K562 (cell line): ENCODE data around the gene PDE11A. TPM values are rescaled to one million over a fixed set of nuclear protein-coding genes. Genes with fewer than 3 reads are reported as not detected.

Experiments
- ATF7 ChIP-seq: fragments of 450-650 bp; IDR thresholded peaks from 2 replicates; pipeline ENCODE4 v1.7.1; 2014; ENCODE audit warnings: mild to moderate bottlenecking, moderate library complexity
- BMI1 ChIP-seq: fragments of 150-350 bp; IDR thresholded peaks from 2 replicates; pipeline ENCODE4 v1.6.1; 2014; ENCODE audit warnings: low read length
- DNMT1 ChIP-seq: fragments of 450-650 bp; IDR thresholded peaks from 2 replicates; pipeline ENCODE4 v1.6.1; 2016; ENCODE audit warnings: antibody characterized with exemption, mild to moderate bottlenecking
- EP300 ChIP-seq: IDR thresholded peaks from 2 replicates; pipeline ENCODE4 v1.6.1; 2012; ENCODE audit warnings: low read length, improper control_type of control experiment
- EP400 ChIP-seq: fragments of 450-650 bp; IDR thresholded peaks from 2 replicates; pipeline ENCODE4 v1.6.1; 2017; ENCODE audit warnings: antibody characterized with exemption, mild to moderate bottlenecking, moderate library complexity
- GATAD2A ChIP-seq: fragments of 450-650 bp; IDR thresholded peaks from 2 replicates; pipeline ENCODE4 v1.6.1; 2017
- GTF2E2 ChIP-seq: fragments of 200-800 bp; sonication (Bioruptor generic); IDR thresholded peaks from 2 replicates; pipeline ENCODE4 v1.6.1; 2016; ENCODE audit warnings: missing genetic modification characterization, missing compliant biosample characterization
- L3MBTL2 ChIP-seq: fragments of 450-650 bp; IDR thresholded peaks from 2 replicates; pipeline ENCODE4 v1.6.1; 2016; ENCODE audit warnings: mild to moderate bottlenecking, moderate library complexity
- MBD2 ChIP-seq: sonication (generic); IDR thresholded peaks from 2 replicates; pipeline ENCODE4 v1.6.1; 2016; ENCODE audit warnings: low read depth, borderline replicate concordance
- MCM5 ChIP-seq: fragments of 450-650 bp; IDR thresholded peaks from 2 replicates; pipeline ENCODE4 v1.6.1; 2016; ENCODE audit warnings: low read depth
- NCOA4 ChIP-seq: fragments of 450-650 bp; IDR thresholded peaks from 2 replicates; pipeline ENCODE4 v1.6.1; 2018; ENCODE audit warnings: mild to moderate bottlenecking; ENCODE audit not compliant: partially characterized antibody
- NR2C1 ChIP-seq, 2 experiments: fragments of 450-650 bp; IDR thresholded peaks; 2 replicates each; pipeline ENCODE4 v1.6.1; 2017; ENCODE audit warnings: mild to moderate bottlenecking in 2 of 2, antibody characterized with exemption in 1 of 2, inconsistent platforms in 1 of 2, missing compliant biosample characterization in 1 of 2, missing genetic modification characterization in 1 of 2
- NR2F6 ChIP-seq: fragments of 450-650 bp; formaldehyde crosslinking; IDR thresholded peaks from 2 replicates; pipeline ENCODE4 v1.4.0; 2020; ENCODE audit warnings: mild to moderate bottlenecking
- NR3C1 ChIP-seq: sonication (generic); formaldehyde crosslinking; IDR thresholded peaks from 2 replicates; pipeline ENCODE4 v1.8.1; 2022; ENCODE audit warnings: missing genetic modification reagents
- OTX1 ChIP-seq: fragments of 450-650 bp; formaldehyde crosslinking; IDR thresholded peaks from 2 replicates; pipeline ENCODE4 v1.4.0; 2022; ENCODE audit warnings: mild to moderate bottlenecking
- RB1 ChIP-seq: fragments of 450-650 bp; IDR thresholded peaks from 2 replicates; pipeline ENCODE4 v1.6.1; 2017; ENCODE audit warnings: low read depth, mild to moderate bottlenecking
- SIN3A ChIP-seq, 2 experiments: fragments of 150-350 bp in 1 of 2; IDR thresholded peaks; 2 replicates each; pipeline ENCODE4 v1.6.1; 2011 to 2016; ENCODE audit warnings: borderline replicate concordance in 2 of 2, low read depth in 2 of 2, low read length in 2 of 2, mild to moderate bottlenecking in 2 of 2, moderate library complexity in 2 of 2; ENCODE audit not compliant: control insufficient read depth in 1 of 2
- TAF15 ChIP-seq: fragments of 200-400 bp; formaldehyde crosslinking; IDR thresholded peaks from 2 replicates; pipeline ENCODE4 v1.6.1; 2017; ENCODE audit warnings: mild to moderate bottlenecking, low read depth, low read length, moderate library complexity
- TGIF2 ChIP-seq: sonication (generic); formaldehyde crosslinking; IDR thresholded peaks from 2 replicates; pipeline ENCODE4 v1.8.1; 2022; ENCODE audit warnings: mild to moderate bottlenecking, missing genetic modification reagents, moderate library complexity
- ZNF408 ChIP-seq: fragments of 250-450 bp; sonication (Bioruptor Pico); IDR thresholded peaks from 2 replicates; pipeline ENCODE4 v1.4.0; 2020; ENCODE audit warnings: low read depth, mild to moderate bottlenecking, moderate library complexity
- ZNF766 ChIP-seq: fragments of 200-800 bp; sonication (Bioruptor generic); conservative IDR thresholded peaks from 2 replicates; pipeline ENCODE4 v1.6.1; 2016; ENCODE audit warnings: missing genetic modification characterization, missing compliant biosample characterization
- polyA plus RNA-seq, 8 experiments: library from polyadenylated mRNA; depleted of rRNA in 4 of 8; stranded (reverse) in 5 of 8; unstranded in 3 of 8; fragments of >200 nt; fragmentation: Nextera tagmentation in 2 of 8; fragmentation: Illumina TruSeq in 1 of 8; extraction: Ambion mirVana in 2 of 8; extraction: Trizol in 1 of 8; gene quantifications; 2 replicates each; pipeline versions ENCODE4 v1.2.1 to v1.2.3, GENCODE V29; 2011 to 2014; ENCODE audit warnings: inconsistent platforms in 1 of 8, missing spikeins in 1 of 8
- total RNA-seq, 7 experiments: library from RNA; depleted of rRNA in 6 of 7; stranded (reverse); fragments of >200 nt in 6 of 7; fragmentation: Illumina TruSeq in 2 of 7; extraction: Trizol in 2 of 7; gene quantifications; 2 replicates each; pipeline versions ENCODE4 v1.2.1 to v1.2.3, GENCODE V29; 2011 to 2021; ENCODE audit warnings: low replicate concordance in 1 of 7
- TF ChIP-seq, protein P1 (sequence below): sonication (generic); formaldehyde crosslinking; IDR thresholded peaks from 2 replicates; pipeline ENCODE4 v1.8.1; 2023; ENCODE audit warnings: missing genetic modification reagents, mild to moderate bottlenecking, borderline replicate concordance
- TF ChIP-seq, protein P2 (sequence below): fragments of 200-800 bp; sonication (Bioruptor generic); IDR thresholded peaks from 2 replicates; pipeline ENCODE4 v1.6.1; 2017; ENCODE audit warnings: missing genetic modification characterization, missing compliant biosample characterization

Gene PDE11A
- total and polyA plus RNA-seq, 9 of the 15 experiments (the other 6 are each of a cell fraction or from before 2014, with no cell fraction given): 3.2 to 22.1 (median 5.7) TPM

DNA sequence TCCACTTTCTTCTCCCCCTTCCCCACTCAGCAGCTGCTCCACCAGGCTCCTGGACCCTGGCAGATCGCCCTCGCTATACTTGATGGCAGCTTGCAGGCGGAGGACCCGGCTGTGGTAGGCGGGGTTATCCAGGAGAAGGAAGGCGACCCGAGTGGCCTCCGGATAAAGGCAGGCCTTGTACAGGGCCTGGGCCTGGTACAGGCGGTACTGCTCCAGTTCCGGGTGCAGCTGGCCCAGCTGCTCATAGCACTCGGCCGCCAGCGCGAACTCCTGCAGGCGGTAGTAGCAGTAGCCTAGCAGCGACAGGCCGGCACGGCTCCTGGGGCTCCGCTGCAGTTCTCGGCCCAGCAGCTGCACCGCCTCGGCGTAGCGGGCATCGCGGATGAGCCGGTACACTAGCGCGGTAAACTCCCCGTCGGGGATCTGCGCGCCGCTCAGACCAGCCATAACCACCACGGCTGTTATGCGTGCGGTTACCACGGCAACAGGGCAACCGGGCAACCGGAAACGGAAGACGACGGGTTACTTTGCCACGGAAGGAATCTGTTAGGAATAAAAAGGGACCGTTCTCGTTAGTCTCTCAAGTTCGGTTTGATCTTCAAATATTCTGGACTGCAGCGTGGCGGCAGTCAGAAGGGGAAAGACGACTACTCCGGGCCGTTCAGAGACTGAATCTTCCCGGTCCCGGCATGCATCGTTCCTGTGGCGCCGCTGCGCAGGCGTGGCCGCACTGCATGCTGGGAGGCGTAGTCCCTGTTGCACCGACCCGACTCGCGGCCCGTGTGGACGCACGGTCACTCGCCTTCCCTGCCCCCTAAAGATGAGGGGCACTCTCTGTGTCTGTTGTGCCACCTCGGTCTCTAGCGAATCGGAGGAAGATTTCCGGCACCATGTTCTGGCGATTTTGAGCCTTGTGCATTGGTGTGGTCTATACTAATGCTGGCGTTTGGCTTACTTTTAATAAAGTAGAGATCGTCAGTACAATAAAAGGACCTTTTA is 454.0 kb downstream of the PDE11A start (continued):
- TF ChIP-seq, protein P1, sequence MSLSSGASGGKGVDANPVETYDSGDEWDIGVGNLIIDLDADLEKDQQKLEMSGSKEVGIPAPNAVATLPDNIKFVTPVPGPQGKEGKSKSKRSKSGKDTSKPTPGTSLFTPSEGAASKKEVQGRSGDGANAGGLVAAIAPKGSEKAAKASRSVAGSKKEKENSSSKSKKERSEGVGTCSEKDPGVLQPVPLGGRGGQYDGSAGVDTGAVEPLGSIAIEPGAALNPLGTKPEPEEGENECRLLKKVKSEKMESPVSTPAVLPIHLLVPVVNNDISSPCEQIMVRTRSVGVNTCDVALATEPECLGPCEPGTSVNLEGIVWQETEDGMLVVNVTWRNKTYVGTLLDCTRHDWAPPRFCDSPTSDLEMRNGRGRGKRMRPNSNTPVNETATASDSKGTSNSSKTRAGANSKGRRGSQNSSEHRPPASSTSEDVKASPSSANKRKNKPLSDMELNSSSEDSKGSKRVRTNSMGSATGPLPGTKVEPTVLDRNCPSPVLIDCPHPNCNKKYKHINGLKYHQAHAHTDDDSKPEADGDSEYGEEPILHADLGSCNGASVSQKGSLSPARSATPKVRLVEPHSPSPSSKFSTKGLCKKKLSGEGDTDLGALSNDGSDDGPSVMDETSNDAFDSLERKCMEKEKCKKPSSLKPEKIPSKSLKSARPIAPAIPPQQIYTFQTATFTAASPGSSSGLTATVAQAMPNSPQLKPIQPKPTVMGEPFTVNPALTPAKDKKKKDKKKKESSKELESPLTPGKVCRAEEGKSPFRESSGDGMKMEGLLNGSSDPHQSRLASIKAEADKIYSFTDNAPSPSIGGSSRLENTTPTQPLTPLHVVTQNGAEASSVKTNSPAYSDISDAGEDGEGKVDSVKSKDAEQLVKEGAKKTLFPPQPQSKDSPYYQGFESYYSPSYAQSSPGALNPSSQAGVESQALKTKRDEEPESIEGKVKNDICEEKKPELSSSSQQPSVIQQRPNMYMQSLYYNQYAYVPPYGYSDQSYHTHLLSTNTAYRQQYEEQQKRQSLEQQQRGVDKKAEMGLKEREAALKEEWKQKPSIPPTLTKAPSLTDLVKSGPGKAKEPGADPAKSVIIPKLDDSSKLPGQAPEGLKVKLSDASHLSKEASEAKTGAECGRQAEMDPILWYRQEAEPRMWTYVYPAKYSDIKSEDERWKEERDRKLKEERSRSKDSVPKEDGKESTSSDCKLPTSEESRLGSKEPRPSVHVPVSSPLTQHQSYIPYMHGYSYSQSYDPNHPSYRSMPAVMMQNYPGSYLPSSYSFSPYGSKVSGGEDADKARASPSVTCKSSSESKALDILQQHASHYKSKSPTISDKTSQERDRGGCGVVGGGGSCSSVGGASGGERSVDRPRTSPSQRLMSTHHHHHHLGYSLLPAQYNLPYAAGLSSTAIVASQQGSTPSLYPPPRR (CRISPR knock-in tag): no peak
- TF ChIP-seq TAF15 (no peak), DNMT1 (no peak), TGIF2 (no peak), NR3C1 (no peak), L3MBTL2 (peak; percentile 75), NR2C1 (IDR thresholded peaks at IDR 0.05) (peak; percentile 98), NR2C1 (tag; IDR thresholded peaks at IDR 0.05) (peak; percentile 99), GATAD2A (0 out of 2 replicates have a peak, but pooled peaks have one; percentile 26), RB1 (peak; percentile 44; the same call in 1 of the 2 replicates), ATF7 (peak; percentile 78; the same call in 1 of the 2 replicates), SIN3A (IDR thresholded peaks at IDR 0.05; ENCODE audit: borderline replicate concordance in 2 of 2, control insufficient read depth in 1 of 2, low read depth in 2 of 2, low read length in 2 of 2) (peak; percentile 66 to 84; a peak in 2 of 4 replicates), GTF2E2 (tag) (0 out of 2 replicates have a peak, but pooled peaks have one; percentile 46), NR2F6 (no peak), BMI1 (peak; percentile 84), MCM5 (no peak), EP400 (peak; percentile 75), ZNF408 (CRISPR knock-in tag) (no peak), MBD2 (peak; percentile 64; the same call in 1 of the 2 replicates), OTX1 (no peak), EP300 (peak; percentile 13; the same call in 1 of the 2 replicates), NCOA4 (no peak), ZNF766 (CRISPR knock-in tag) (peak; percentile 86; the same call in 1 of the 2 replicates)
- TF ChIP-seq, protein P2, sequence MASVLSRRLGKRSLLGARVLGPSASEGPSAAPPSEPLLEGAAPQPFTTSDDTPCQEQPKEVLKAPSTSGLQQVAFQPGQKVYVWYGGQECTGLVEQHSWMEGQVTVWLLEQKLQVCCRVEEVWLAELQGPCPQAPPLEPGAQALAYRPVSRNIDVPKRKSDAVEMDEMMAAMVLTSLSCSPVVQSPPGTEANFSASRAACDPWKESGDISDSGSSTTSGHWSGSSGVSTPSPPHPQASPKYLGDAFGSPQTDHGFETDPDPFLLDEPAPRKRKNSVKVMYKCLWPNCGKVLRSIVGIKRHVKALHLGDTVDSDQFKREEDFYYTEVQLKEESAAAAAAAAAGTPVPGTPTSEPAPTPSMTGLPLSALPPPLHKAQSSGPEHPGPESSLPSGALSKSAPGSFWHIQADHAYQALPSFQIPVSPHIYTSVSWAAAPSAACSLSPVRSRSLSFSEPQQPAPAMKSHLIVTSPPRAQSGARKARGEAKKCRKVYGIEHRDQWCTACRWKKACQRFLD (CRISPR knock-in tag): peak; percentile 67; the same call in 1 of the 2 replicates
